ENCODE measurements around the gene SIL1.

SIL1 gene

DNA sequence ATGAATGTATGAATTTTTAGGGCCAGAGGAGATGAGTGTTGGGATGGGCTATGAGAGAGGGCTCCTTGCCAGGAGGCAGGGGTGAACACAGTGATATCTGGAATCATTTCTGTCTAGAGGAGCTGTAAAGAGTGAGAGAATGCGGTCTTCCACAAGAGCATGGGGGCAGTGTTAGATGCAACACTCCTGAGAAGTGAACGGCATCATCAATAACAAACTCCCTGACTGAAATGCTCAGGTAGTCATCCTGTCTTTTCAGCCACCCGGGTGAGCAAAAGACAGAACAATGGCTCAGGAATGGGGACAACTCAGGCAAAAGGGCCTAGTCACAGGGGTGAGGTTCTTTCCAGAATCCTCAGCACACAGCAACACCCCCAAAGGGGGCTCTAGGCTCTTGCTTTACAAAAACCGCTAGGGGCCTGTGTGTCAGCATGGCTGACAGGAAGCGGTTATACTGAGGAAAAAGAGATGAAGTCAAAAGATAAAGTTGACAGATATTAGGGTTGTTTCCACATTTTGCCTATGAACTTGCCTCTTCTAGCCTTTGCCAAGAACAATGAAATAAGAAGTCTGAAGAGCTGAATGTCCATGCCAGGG lies 218.4 kb downstream of the SIL1 start:
- CTCF ChIA-PET: interaction anchor here (1.1 to 1.2 kb wide), 2 partner anchors 26 to 48 kb away, joined by 3 read pairs; no protein-coding TSS in a partner anchor
- Histone ChIP-seq H3K4me3 (ENCODE audit: control insufficient read depth in 1 of 7, extremely low read depth in 1 of 7, insufficient read depth in 4 of 7, low read depth in 2 of 7, low read length in 6 of 7) (no peak overlapping the region), H3K36me3 (ENCODE audit: control insufficient read depth in 4 of 4, insufficient read depth in 4 of 4, low read length in 3 of 4) (peaks cover 0 to 8% (median 5%) of the 10 kb centered on the region in 4 experiments), H3K9me3 (ENCODE audit: control extremely low read depth in 1 of 5, control insufficient read depth in 4 of 5, insufficient read depth in 2 of 5, low read depth in 1 of 5, low read length in 4 of 5) (no peaks in the 10 kb centered on the region), H3K4me1 (ENCODE audit: control extremely low read depth in 1 of 4, control insufficient read depth in 4 of 4, insufficient read depth in 4 of 4, low read length in 3 of 4) (peaks cover 7 to 43% (median 29%) of the 10 kb centered on the region in 4 experiments), H3K27ac (ENCODE audit: insufficient read depth in 1 of 2, low read depth in 1 of 2, low read length in 2 of 2, poor library complexity in 1 of 2, severe bottlenecking in 2 of 2) (peak overlapping the region in 1 of 2 experiments; percentile 41), H3K27me3 (replicated peaks in 2 of 5; ENCODE audit: control insufficient read depth in 4 of 5, insufficient read depth in 5 of 5, low read length in 4 of 5) (no peaks in the 10 kb centered on the region)
- 0% methylated on average over 1 of the region's 5 CpGs for WGBS (ENCODE audit: insufficient coverage)
- peak; percentile 60 to 92 (median 87) for DNase-seq
- POLR2A ChIA-PET: no interaction called here

DNA sequence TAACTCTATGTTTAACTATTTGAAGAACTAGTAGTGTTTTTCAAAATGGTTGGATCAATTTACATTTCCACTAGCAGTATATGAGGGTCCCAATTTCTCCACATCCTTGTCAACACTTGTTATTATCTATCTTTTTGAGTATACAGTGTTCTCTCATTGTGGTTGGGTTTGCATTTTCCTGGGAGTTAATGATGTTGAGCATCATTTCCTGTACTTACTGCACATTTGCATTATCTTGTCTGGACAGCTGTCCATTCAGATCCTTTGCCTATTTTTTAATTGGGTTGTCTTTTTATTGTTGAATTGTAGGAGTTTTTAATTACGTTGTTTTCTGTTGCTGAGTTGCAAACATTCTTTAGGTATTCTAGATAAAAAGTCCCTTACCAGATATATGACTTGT lies 219.6 kb downstream of the SIL1 start:
- no peaks in the 10 kb centered on the region for H3K27me3 ChIP-seq (replicated peaks in 2 of 5; ENCODE audit: control insufficient read depth in 4 of 5, insufficient read depth in 5 of 5, low read length in 4 of 5)
- DNase-seq: peak in 1 of 3 donors; percentile 42
- ChIA-PET CTCF (interaction anchor here (1.1 kb wide), 1 partner anchor 25 kb away, joined by 3 read pairs; no protein-coding TSS in a partner anchor), POLR2A (no interaction called here)
- peaks cover 0 to 5% (median 3%) of the 10 kb centered on the region in 4 experiments for H3K36me3 ChIP-seq (ENCODE audit: control insufficient read depth in 4 of 4, insufficient read depth in 4 of 4, low read length in 3 of 4)
- WGBS (ENCODE audit: insufficient coverage): no CpG with 5 or more reads among the region's 1 CpG
- H3K27ac ChIP-seq (ENCODE audit: insufficient read depth in 1 of 2, low read depth in 1 of 2, low read length in 2 of 2, poor library complexity in 1 of 2, severe bottlenecking in 2 of 2): peak overlapping the region in 1 of 2 experiments; percentile 9
- no peak overlapping the region for H3K4me3 ChIP-seq (ENCODE audit: control insufficient read depth in 1 of 7, extremely low read depth in 1 of 7, insufficient read depth in 4 of 7, low read depth in 2 of 7, low read length in 6 of 7)
- peaks cover 7 to 43% (median 29%) of the 10 kb centered on the region in 4 experiments for H3K4me1 ChIP-seq (ENCODE audit: control extremely low read depth in 1 of 4, control insufficient read depth in 4 of 4, insufficient read depth in 4 of 4, low read length in 3 of 4)
- H3K9me3 ChIP-seq (ENCODE audit: control extremely low read depth in 1 of 5, control insufficient read depth in 4 of 5, insufficient read depth in 2 of 5, low read depth in 1 of 5, low read length in 4 of 5): no peaks in the 10 kb centered on the region

DNA sequence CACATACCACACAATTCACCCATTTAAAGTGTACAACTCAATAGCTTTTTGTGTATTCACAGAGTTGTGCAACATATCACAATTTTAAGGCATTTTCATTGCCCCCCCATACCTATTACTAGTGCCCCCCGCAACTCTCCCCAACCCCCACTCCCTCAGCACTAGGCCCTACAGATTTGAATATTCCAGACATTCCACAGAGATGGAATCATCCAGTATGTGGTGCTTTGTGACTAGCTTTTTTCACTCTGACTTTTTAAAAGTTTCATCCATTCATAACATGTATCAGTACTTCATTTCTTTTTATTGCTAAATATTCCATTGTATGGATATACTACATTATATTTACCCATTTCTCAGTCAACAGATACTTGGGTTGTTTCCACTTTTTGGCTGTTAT lies 220.1 kb downstream of the SIL1 start:
- H3K4me3 ChIP-seq (ENCODE audit: control insufficient read depth in 1 of 7, extremely low read depth in 1 of 7, insufficient read depth in 4 of 7, low read depth in 2 of 7, low read length in 6 of 7): no peak overlapping the region
- peaks cover 7 to 43% (median 29%) of the 10 kb centered on the region in 4 experiments for H3K4me1 ChIP-seq (ENCODE audit: control extremely low read depth in 1 of 4, control insufficient read depth in 4 of 4, insufficient read depth in 4 of 4, low read length in 3 of 4)
- DNase-seq: no peak
- H3K9me3 ChIP-seq (ENCODE audit: control extremely low read depth in 1 of 5, control insufficient read depth in 4 of 5, insufficient read depth in 2 of 5, low read depth in 1 of 5, low read length in 4 of 5): no peaks in the 10 kb centered on the region
- H3K27ac ChIP-seq (ENCODE audit: insufficient read depth in 1 of 2, low read depth in 1 of 2, low read length in 2 of 2, poor library complexity in 1 of 2, severe bottlenecking in 2 of 2): no peak overlapping the region
- H3K36me3 ChIP-seq (ENCODE audit: control insufficient read depth in 4 of 4, insufficient read depth in 4 of 4, low read length in 3 of 4): peaks cover 0 to 3% (median 0%) of the 10 kb centered on the region in 4 experiments
- no CpG with 5 or more reads among the region's 1 CpG for WGBS (ENCODE audit: insufficient coverage)
- CTCF ChIA-PET: interaction anchor here (1.9 kb wide), 1 partner anchor 9 kb away, joined by 5 read pairs; no protein-coding TSS in a partner anchor
- no peaks in the 10 kb centered on the region for H3K27me3 ChIP-seq (replicated peaks in 2 of 5; ENCODE audit: control insufficient read depth in 4 of 5, insufficient read depth in 5 of 5, low read length in 4 of 5)
- POLR2A ChIA-PET: no interaction called here

DNA sequence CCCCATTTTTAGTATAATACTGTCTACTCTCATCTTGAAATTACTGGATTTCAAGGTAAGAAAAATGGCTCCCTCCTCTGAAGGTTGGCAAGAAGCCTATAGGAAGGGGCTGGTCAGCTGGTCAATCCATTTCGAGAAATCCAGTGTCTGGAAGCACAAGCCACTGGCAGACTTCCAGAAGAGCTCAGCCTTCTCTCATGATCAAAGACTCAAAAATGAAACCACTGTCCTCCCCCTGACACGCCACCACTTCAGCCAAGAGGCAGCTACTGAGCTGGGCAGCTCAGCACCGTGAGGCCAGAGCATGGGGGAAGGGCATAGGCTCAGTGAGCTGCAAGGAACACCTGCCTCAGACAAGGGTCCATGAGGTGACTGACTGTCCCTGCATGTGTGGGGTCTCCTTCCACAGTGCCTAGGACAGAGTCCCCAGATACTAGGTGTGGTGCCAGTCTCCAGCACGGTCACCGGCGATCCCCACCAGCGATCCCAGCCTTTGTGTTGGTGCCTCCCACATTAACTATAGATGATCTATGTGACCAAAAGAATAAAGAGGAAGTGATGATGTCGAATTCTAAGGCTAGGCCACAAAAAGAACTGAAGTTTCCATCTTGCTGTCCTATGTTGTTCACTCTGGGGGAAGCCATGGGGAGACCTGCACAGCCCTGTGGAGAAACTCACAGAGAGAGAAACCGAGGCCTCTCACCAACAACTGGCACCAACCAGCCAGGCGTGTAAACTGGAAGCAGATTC lies 222.9 kb downstream of the SIL1 start:
- POLR2A ChIA-PET: no interaction called here
- peak in 2 of 3 donors; percentile 63 to 67 for DNase-seq
- CTCF ChIA-PET: interaction anchor here (1.4 to 1.9 kb wide), 4 partner anchors 8 to 20 kb away, joined by 3 to 6 read pairs (median 4); no protein-coding TSS in a partner anchor
- Histone ChIP-seq H3K36me3 (ENCODE audit: control insufficient read depth in 4 of 4, insufficient read depth in 4 of 4, low read length in 3 of 4) (peaks cover 0 to 6% (median 4%) of the 10 kb centered on the region in 4 experiments), H3K4me3 (ENCODE audit: control insufficient read depth in 1 of 7, extremely low read depth in 1 of 7, insufficient read depth in 4 of 7, low read depth in 2 of 7, low read length in 6 of 7) (no peak overlapping the region), H3K4me1 (ENCODE audit: control extremely low read depth in 1 of 4, control insufficient read depth in 4 of 4, insufficient read depth in 4 of 4, low read length in 3 of 4) (peaks cover 2 to 29% (median 17%) of the 10 kb centered on the region in 4 experiments), H3K27ac (ENCODE audit: insufficient read depth in 1 of 2, low read depth in 1 of 2, low read length in 2 of 2, poor library complexity in 1 of 2, severe bottlenecking in 2 of 2) (no peak overlapping the region), H3K9me3 (ENCODE audit: control extremely low read depth in 1 of 5, control insufficient read depth in 4 of 5, insufficient read depth in 2 of 5, low read depth in 1 of 5, low read length in 4 of 5) (no peaks in the 10 kb centered on the region), H3K27me3 (replicated peaks in 2 of 5; ENCODE audit: control insufficient read depth in 4 of 5, insufficient read depth in 5 of 5, low read length in 4 of 5) (no peaks in the 10 kb centered on the region)
- 76% methylated on average over 8 of the region's 10 CpGs for WGBS (ENCODE audit: insufficient coverage)

DNA sequence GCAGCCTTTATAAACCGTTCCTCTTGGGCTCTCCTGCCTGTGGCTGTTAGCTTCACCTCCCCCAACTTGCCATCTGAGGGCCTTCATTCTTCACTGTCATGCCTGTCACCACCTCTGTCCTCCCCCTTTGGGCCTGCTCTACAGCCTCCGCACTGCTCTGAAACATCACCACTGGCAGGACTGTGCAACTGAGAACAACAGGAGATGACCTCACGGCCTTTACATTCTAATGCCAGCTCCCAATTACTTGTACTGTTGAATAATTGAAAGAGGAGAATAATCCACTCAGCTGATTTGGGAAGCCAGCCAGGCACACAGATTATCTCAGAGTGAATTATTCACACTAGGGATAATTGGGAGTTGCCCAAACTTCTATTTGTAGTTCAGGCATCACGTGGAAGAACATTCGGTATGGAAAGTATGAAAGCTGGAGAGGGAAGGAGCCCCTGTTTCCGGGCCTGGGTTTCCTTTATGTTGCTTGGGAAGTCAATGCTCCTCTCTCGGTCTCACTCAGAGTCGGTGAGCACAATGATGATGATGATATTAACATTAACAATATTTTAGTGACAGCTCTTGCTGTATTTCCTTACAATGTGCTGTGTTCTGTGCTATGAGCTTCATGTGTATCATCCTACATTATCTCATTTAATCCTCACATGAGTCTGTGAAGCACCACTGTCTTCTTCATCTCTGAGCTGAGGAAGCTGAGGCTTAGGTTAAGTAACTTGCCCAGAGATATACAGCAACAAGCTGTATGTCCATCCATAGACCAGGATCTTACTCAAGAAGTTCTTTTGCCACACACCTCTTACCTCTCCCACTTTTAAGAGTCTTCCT lies 223.7 kb downstream of the SIL1 start:
- no peak overlapping the region for H3K27ac ChIP-seq (ENCODE audit: insufficient read depth in 1 of 2, low read depth in 1 of 2, low read length in 2 of 2, poor library complexity in 1 of 2, severe bottlenecking in 2 of 2)
- H3K27me3 ChIP-seq (replicated peaks in 2 of 5; ENCODE audit: control insufficient read depth in 4 of 5, insufficient read depth in 5 of 5, low read length in 4 of 5): no peaks in the 10 kb centered on the region
- POLR2A ChIA-PET: no interaction called here
- H3K36me3 ChIP-seq (ENCODE audit: control insufficient read depth in 4 of 4, insufficient read depth in 4 of 4, low read length in 3 of 4): peaks cover 0 to 6% (median 4%) of the 10 kb centered on the region in 4 experiments
- H3K9me3 ChIP-seq (ENCODE audit: control extremely low read depth in 1 of 5, control insufficient read depth in 4 of 5, insufficient read depth in 2 of 5, low read depth in 1 of 5, low read length in 4 of 5): no peaks in the 10 kb centered on the region
- no peak for DNase-seq
- CTCF ChIA-PET: interaction anchor here (0.9 to 1.6 kb wide), 4 partner anchors 10 to 20 kb away, joined by 3 to 5 read pairs (median 4); no protein-coding TSS in a partner anchor
- H3K4me1 ChIP-seq (ENCODE audit: control extremely low read depth in 1 of 4, control insufficient read depth in 4 of 4, insufficient read depth in 4 of 4, low read length in 3 of 4): peaks cover 0 to 29% (median 12%) of the 10 kb centered on the region in 4 experiments
- no peak overlapping the region for H3K4me3 ChIP-seq (ENCODE audit: control insufficient read depth in 1 of 7, extremely low read depth in 1 of 7, insufficient read depth in 4 of 7, low read depth in 2 of 7, low read length in 6 of 7)
- 100% methylated on average over 3 of the region's 8 CpGs for WGBS (ENCODE audit: insufficient coverage)

DNA sequence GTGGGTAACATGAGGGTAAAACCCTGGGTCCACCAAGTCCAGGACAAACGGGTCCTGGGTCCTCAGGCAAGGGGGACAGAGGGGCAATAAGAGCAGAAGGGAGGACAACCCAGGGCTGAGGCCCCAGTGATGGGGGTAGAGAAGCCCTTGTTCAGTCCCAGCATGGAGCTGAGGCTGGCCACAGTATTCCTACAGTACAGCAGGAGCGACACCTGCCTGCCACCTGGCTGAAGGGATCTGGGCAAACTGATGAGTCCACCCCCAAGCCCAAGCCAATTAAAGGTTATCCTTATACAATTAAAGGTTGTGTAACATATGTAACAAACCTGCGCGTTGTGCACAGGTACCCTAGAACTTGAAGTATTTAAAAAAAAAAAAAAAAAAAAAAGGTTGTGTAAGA lies 225.3 kb downstream of the SIL1 start:
- CTCF ChIA-PET: interaction anchor here (0.8 to 0.9 kb wide), 2 partner anchors 11 to 50 kb away, joined by 3 read pairs; no protein-coding TSS in a partner anchor
- H3K27me3 ChIP-seq (replicated peaks in 2 of 5; ENCODE audit: control insufficient read depth in 4 of 5, insufficient read depth in 5 of 5, low read length in 4 of 5): no peaks in the 10 kb centered on the region
- H3K9me3 ChIP-seq (ENCODE audit: control extremely low read depth in 1 of 5, control insufficient read depth in 4 of 5, insufficient read depth in 2 of 5, low read depth in 1 of 5, low read length in 4 of 5): no peaks in the 10 kb centered on the region
- peaks cover 0 to 6% (median 4%) of the 10 kb centered on the region in 4 experiments for H3K36me3 ChIP-seq (ENCODE audit: control insufficient read depth in 4 of 4, insufficient read depth in 4 of 4, low read length in 3 of 4)
- WGBS (ENCODE audit: insufficient coverage): 100% methylated on average over 2 of the region's 4 CpGs
- H3K4me1 ChIP-seq (ENCODE audit: control extremely low read depth in 1 of 4, control insufficient read depth in 4 of 4, insufficient read depth in 4 of 4, low read length in 3 of 4): peaks cover 0 to 22% (median 11%) of the 10 kb centered on the region in 4 experiments
- H3K27ac ChIP-seq (ENCODE audit: insufficient read depth in 1 of 2, low read depth in 1 of 2, low read length in 2 of 2, poor library complexity in 1 of 2, severe bottlenecking in 2 of 2): no peak overlapping the region
- POLR2A ChIA-PET: no interaction called here
- H3K4me3 ChIP-seq (ENCODE audit: control insufficient read depth in 1 of 7, extremely low read depth in 1 of 7, insufficient read depth in 4 of 7, low read depth in 2 of 7, low read length in 6 of 7): no peak overlapping the region
- no peak for DNase-seq
